Upper lobe of left lung (tissue), 6 donors: ENCODE data around the gene PMPCA. TPM values are rescaled to one million over a fixed set of nuclear protein-coding genes. Genes with fewer than 3 reads are reported as not detected.
A peak's percentile ranks its signal among the peaks of the same experiment; 100 is the strongest.

ENCODE experiments used
- ATAC-seq, 2 donors: fragments of 200-7000 bp; cut with Tn5 transposase; one replicate each; pipeline ENCODE4 v1.9.1; 2022; ENCODE audit warnings: mild to moderate bottlenecking in 2 of 2, moderate library complexity in 2 of 2; ENCODE audit not compliant: low FRiP score in 2 of 2
- DNase-seq, 2 donors: peaks; one replicate each; pipeline ENCODE4 v3.0.0-alpha.2; 2019 to 2020
- H3K27ac ChIP-seq, 4 donors: fragments of 200-600 bp; sonication (generic); one replicate each; pipeline ENCODE4 v1.5.1; 2016 to 2019
- H3K27me3 ChIP-seq, 4 donors: fragments of 200-600 bp; sonication (generic); one replicate each; pipeline ENCODE4 v1.5.1; 2017 to 2019
- H3K36me3 ChIP-seq, 4 donors: fragments of 200-600 bp; sonication (generic); one replicate each; pipeline ENCODE4 v1.5.1; 2016 to 2019
- H3K4me1 ChIP-seq, 4 donors: fragments of 200-600 bp; sonication (generic); one replicate each; pipeline ENCODE4 v1.5.1; 2018 to 2019
- H3K4me3 ChIP-seq, 4 donors: fragments of 200-600 bp; sonication (generic); one replicate each; pipeline ENCODE4 v1.5.1; 2017 to 2019; ENCODE audit warnings: mild to moderate bottlenecking in 2 of 4, moderate library complexity in 1 of 4
- H3K9me3 ChIP-seq, 4 donors: fragments of 200-600 bp; sonication (generic); one replicate each; pipeline ENCODE4 v1.5.1; 2018 to 2019
- CTCF ChIP-seq, 6 experiments: fragments of 450-650 bp in 4 of 6; fragments of 200-600 bp in 2 of 6; sonication (generic) in 2 of 6; IDR thresholded peaks; one replicate each; pipeline ENCODE4 v1.5.1; 2016 to 2019; ENCODE audit warnings: antibody characterized with exemption in 6 of 6
- EP300 ChIP-seq, 4 donors: sonication (generic); formaldehyde crosslinking; IDR thresholded peaks; one replicate each; pipeline ENCODE4 v1.5.1; 2017; ENCODE audit warnings: antibody characterized with exemption in 4 of 4, control low read depth in 2 of 4
- POLR2A ChIP-seq, 4 donors: fragments of 450-650 bp; IDR thresholded peaks; one replicate each; pipeline ENCODE4 v1.5.1; 2016 to 2017; ENCODE audit warnings: antibody characterized with exemption in 4 of 4, mild to moderate bottlenecking in 2 of 4
- POLR2AphosphoS5 ChIP-seq, 2 donors: sonication (generic); formaldehyde crosslinking; IDR thresholded peaks; one replicate each; pipeline ENCODE4 v1.5.1; 2017; ENCODE audit warnings: antibody characterized with exemption in 2 of 2
- WGBS, 2 donors: methylation state at CpG; one replicate each; pipeline ENCODE4 v1.1.5; 2017 to 2018; 5-methylcytosine and 5-hydroxymethylcytosine counted together
- total RNA-seq, 6 donors: library from RNA; depleted of rRNA in 4 of 6; stranded (reverse); fragments of >200 nt in 4 of 6; gene quantifications; one replicate each; pipeline versions ENCODE4 v1.1.0 to v1.2.1, GENCODE V29; 2016 to 2021
- donor health status: DM: no; HTN: no; CAD: no; lungs with moderate emphysema.
- donor health status: DM: no; HTN: yes; CAD: no; lungs with severe emphysema.

The PMPCA gene
- total RNA-seq, 6 donors from 2014 or later, result 30.4 to 48.2 (median 41.0) TPM

- WGBS, 2 donors, result 92 to 95% methylated on average over 23 of the region's 23 CpGs
- TF ChIP-seq POLR2AphosphoS5 (IDR thresholded peaks at IDR 0.05) (no peak), POLR2A (IDR thresholded peaks at IDR 0.05) (no peak), EP300 (IDR thresholded peaks at IDR 0.05) (no peak), CTCF (IDR thresholded peaks at IDR 0.05) (no peak)
- no peak for ATAC-seq
Observed at GRCh38 chr9:136460772-136461325, 50.4 kb downstream of the PMPCA start.

GRCh38 chr9:136462664-136463063 lies 52.2 kb downstream of the PMPCA start:
- no peak for ATAC-seq
- H3K9me3 ChIP-seq, result no peaks in the 10 kb centered on the region
- no peaks in the 10 kb centered on the region for H3K27me3 ChIP-seq
- H3K4me1 ChIP-seq, result no peaks in the 10 kb centered on the region
- DNase-seq, result peak in 1 of 2 donors; percentile 79
- no peak for TF ChIP-seq CTCF (IDR thresholded peaks at IDR 0.05)
- TF ChIP-seq EP300 (IDR thresholded peaks at IDR 0.05), result no peak
- TF ChIP-seq POLR2A (IDR thresholded peaks at IDR 0.05), result no peak
- no peak for TF ChIP-seq POLR2AphosphoS5 (IDR thresholded peaks at IDR 0.05)
- no peak overlapping the region for H3K4me3 ChIP-seq
- no peak overlapping the region for H3K27ac ChIP-seq
- WGBS, 2 donors, result 90 to 97% methylated on average over 16 of the region's 17 CpGs
- peaks cover 82 to 100% (median 98%) of the 10 kb centered on the region in 4 donors for H3K36me3 ChIP-seq

More at GRCh38 chr9:136460772-136461325, 50.4 kb downstream of the PMPCA start:
- no peak overlapping the region for H3K27ac ChIP-seq
- no peak for DNase-seq
- no peak overlapping the region for H3K4me3 ChIP-seq
- no peaks in the 10 kb centered on the region for H3K27me3 ChIP-seq
- peaks cover 81 to 100% (median 98%) of the 10 kb centered on the region in 4 donors for H3K36me3 ChIP-seq
- no peaks in the 10 kb centered on the region for H3K9me3 ChIP-seq
- H3K4me1 ChIP-seq, result no peaks in the 10 kb centered on the region

GRCh38 chr9:136463578-136463977 lies 53.1 kb downstream of the PMPCA start:
- Histone ChIP-seq H3K9me3 (no peaks in the 10 kb centered on the region), H3K4me3 (no peak overlapping the region), H3K27ac (no peak overlapping the region), H3K36me3 (peaks cover 82 to 100% (median 98%) of the 10 kb centered on the region in 4 donors), H3K4me1 (no peaks in the 10 kb centered on the region), H3K27me3 (no peaks in the 10 kb centered on the region)
- no peak for DNase-seq
- 95 to 99% methylated on average over 11 to 12 of the region's 14 CpGs for WGBS, 2 donors
- TF ChIP-seq EP300 (IDR thresholded peaks at IDR 0.05), result no peak
- TF ChIP-seq POLR2A (IDR thresholded peaks at IDR 0.05), result no peak
- TF ChIP-seq POLR2AphosphoS5 (IDR thresholded peaks at IDR 0.05), result no peak
- TF ChIP-seq CTCF (IDR thresholded peaks at IDR 0.05), result no peak
- ATAC-seq, result no peak

- WGBS, 2 donors, result 91 to 94% methylated on average over 6 of the region's 6 CpGs
- Histone ChIP-seq H3K36me3 (peaks cover 82 to 100% (median 98%) of the 10 kb centered on the region in 4 donors), H3K4me1 (no peaks in the 10 kb centered on the region), H3K27me3 (no peaks in the 10 kb centered on the region), H3K27ac (no peak overlapping the region), H3K4me3 (no peak overlapping the region), H3K9me3 (no peaks in the 10 kb centered on the region)
- no peak for TF ChIP-seq POLR2AphosphoS5 (IDR thresholded peaks at IDR 0.05)
- TF ChIP-seq EP300 (IDR thresholded peaks at IDR 0.05), result no peak
- no peak for TF ChIP-seq CTCF (IDR thresholded peaks at IDR 0.05)
- no peak for TF ChIP-seq POLR2A (IDR thresholded peaks at IDR 0.05)
- ATAC-seq (no peak), DNase-seq (no peak)
Observed at GRCh38 chr9:136464241-136464640, 53.8 kb downstream of the PMPCA start.
